Measurements from ENCODE around the gene ZNF728.
"Not testable (repeated sequence)": the region's sequence is repeated elsewhere in the genome, so short reads cannot be mapped to it uniquely, and the experiment has no call there.

The ZNF728 gene

GRCh38 chr19:23002690-23003422, at the start of gene ZNF728:
Gene ZNF728 (minus strand): TSS chr19:23003176. CDS start chr19:23003030, 146 bp downstream.
- DNase-seq = no peak

- no peak for DNase-seq
These were observed 49.4 kb upstream of the ZNF728 start for GRCh38 chr19:23052349-23052748.

DNA sequence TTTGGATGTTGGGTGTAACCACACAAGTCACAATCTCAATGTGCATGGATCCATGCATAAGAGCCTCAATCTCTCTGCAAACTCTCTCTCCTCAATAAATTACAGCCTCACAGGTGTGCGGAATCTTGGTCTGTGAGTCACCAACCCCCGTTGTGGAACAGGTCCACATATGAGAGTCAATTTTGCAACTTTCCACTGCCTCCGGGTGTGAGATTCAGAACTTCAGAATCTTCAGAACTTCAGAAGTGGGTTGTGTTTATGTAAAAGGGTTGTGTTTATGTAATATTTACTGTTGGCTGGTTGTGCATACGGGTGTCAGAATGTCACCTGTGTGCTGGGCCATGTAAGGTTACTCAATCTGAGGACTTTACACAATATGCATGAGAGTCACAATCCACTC, 46.3 kb upstream of the ZNF728 start:
- DNase-seq = no peak

DNA sequence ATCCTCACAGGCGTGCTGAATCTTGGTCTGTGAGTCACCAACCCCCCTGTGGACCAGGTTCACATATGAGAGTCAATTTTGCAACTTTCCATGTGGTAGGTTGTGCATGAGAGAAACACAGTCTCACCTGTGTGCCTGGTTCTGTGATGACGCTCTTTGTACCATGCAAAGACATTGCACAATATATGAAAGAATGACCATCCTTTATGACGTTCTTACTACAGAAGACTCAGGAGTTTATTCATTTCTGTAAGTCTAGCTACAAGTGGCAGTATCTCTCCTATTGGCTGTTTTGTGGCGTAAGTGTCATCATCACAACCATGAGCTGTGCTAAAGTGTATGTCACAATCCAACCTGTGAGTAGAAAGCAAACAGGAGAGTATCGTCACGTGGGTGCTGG, 43.8 kb upstream of the ZNF728 start:
- DNase-seq = no peak

GRCh38 chr19:23033721-23034120, 30.7 kb upstream of the ZNF728 start:
- DNase-seq = no peak

DNA sequence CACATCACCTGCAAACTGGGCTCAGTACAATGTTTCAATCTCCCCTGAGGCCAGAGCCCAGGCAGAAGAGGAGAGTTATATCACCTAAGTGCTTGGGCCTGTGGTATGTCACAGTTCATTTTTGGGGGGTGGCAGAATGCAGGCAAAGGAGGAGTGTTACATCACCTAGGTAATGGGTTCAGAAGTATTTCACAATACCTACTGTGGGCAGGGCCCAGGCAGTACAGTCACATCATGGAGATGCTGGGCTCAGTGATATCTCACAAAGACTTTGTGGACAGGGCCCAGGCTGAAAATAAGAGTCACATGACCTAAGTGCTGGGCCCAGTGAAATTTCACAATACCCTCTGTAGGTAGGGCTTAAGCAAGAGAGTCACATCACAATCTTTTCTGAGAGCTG, 12.7 kb upstream of the ZNF728 start:
- DNase-seq = no peak

- not testable (repeated sequence) for DNase-seq
These were observed 8.0 kb downstream of the ZNF728 start for GRCh38 chr19:22994957-22995356.

GRCh38 chr19:22976248-22976647, 26.7 kb downstream of the ZNF728 start:
- no peak for DNase-seq

GRCh38 chr19:22975546-22976136, 27.3 kb downstream of the ZNF728 start:
- DNase-seq = not testable (repeated sequence)

- DNase-seq = no peak
These were observed 57.4 kb downstream of the ZNF728 start for GRCh38 chr19:22945560-22945959.

DNA sequence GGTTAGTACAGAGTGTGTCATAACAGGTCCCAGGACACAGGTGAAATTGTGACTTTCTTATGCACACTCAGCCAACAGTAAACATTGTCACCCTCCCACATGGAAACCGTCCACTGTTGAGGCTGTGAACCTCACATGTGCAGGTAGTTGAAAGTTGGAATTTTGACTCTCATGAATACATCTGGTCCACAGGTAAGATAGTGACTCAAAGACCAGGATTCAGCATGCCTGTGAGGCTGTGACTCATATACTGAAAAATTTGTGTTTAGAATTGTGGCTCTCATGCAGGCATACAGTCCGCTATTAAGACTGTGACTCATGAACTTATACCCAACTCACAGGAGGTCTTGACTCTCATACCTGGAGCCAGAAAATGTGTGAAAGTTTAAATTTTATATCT, 67.8 kb downstream of the ZNF728 start:
- DNase-seq = no peak

DNA sequence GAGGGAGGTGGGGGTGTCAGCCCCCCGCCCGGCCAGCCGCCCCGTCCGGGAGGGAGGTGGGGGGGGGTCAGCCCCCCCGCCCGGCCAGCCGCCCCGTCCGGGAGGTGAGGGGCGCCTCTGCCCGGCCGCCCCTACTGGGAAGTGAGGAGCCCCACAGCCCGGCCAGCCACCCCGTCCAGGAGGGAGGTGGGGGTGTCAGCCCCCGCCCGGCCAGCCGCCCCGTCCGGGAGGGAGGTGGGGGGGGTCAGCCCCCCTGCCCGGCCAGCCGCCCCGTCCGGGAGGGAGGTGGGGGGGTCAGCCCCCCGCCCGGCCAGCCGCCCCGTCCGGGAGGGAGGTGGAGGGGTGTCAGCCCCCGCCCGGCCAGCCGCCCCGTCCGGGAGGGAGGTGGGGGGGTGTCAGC, 75.4 kb downstream of the ZNF728 start:
- DNase-seq = not testable (repeated sequence)

DNA sequence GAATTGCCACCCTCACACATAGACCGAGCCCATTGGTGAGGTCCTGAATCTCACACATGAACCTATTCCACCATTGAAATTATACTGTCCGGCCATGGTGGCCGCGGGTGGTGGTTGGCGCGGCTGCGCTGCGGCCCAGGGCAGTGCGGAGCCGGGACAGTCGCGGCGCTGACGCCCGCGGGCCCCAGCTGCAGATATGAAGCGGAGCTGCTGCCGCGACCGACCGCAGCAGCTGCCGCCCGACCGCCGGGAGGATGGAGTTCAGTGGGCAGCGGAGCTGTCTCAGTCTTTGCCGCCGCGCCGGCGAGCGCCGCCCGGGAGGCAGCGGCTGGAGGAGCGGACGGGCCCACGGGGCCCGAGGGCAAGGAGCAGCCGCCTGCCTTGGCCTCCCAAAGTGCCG, 77.8 kb downstream of the ZNF728 start:
- not testable (repeated sequence) for DNase-seq
